H9 (cell line): Measurements from ENCODE around the gene RAB43. TPM values are rescaled to one million over a fixed set of nuclear protein-coding genes. Genes with fewer than 3 reads are reported as not detected.

Experiments
- DNase-seq: peaks from one replicate; pipeline ENCODE4 v3.0.0-alpha.2; 2017
- H2AFZ ChIP-seq: one replicate; pipeline ENCODE4 v1.6.1; 2013; ENCODE audit warnings: mild to moderate bottlenecking, low read length, control low read depth, moderate library complexity
- H2AK5ac ChIP-seq: 2 replicates; pipeline ENCODE4 v1.6.1; 2013; ENCODE audit warnings: low read length, control low read depth, mixed read lengths; ENCODE audit not compliant: insufficient read length
- H2BK120ac ChIP-seq: one replicate; pipeline ENCODE4 v1.6.1; 2013; ENCODE audit warnings: low read depth, mild to moderate bottlenecking, low read length, control low read depth, inconsistent platforms; ENCODE audit not compliant: poor library complexity, severe bottlenecking
- H2BK12ac ChIP-seq: 2 replicates; pipeline ENCODE4 v1.6.1; 2013; ENCODE audit warnings: low read length, control low read depth, mixed read lengths, low read depth; ENCODE audit not compliant: insufficient read length
- H2BK15ac ChIP-seq: 2 replicates; pipeline ENCODE4 v1.6.1; 2013; ENCODE audit warnings: low read depth, low read length, control low read depth
- H2BK20ac ChIP-seq: one replicate; pipeline ENCODE4 v1.6.1; 2013; ENCODE audit warnings: low read depth, mild to moderate bottlenecking, low read length, control low read depth, inconsistent platforms; ENCODE audit not compliant: poor library complexity, severe bottlenecking
- H2BK5ac ChIP-seq: 2 replicates; pipeline ENCODE4 v1.6.1; 2013; ENCODE audit warnings: low read length, control low read depth, mixed read lengths; ENCODE audit not compliant: insufficient read length
- H3K14ac ChIP-seq: 2 replicates; pipeline ENCODE4 v1.6.1; 2013; ENCODE audit warnings: low read length, control low read depth; ENCODE audit not compliant: insufficient read depth
- H3K18ac ChIP-seq: 2 replicates; pipeline ENCODE4 v1.6.1; 2013; ENCODE audit warnings: low read depth, mild to moderate bottlenecking, mixed read lengths, low read length, control low read depth; ENCODE audit not compliant: insufficient read length
- H3K23ac ChIP-seq: 2 replicates; pipeline ENCODE4 v1.6.1; 2013; ENCODE audit warnings: low read length, control low read depth, mixed read lengths, low read depth; ENCODE audit not compliant: insufficient read length
- H3K23me2 ChIP-seq: 2 replicates; pipeline ENCODE4 v1.6.1; 2013; ENCODE audit warnings: low read depth, mild to moderate bottlenecking, mixed read lengths, low read length, control low read depth; ENCODE audit not compliant: insufficient read length, poor library complexity, severe bottlenecking
- H3K27ac ChIP-seq: 2 replicates; pipeline ENCODE4 v1.5.1; 2013; ENCODE audit warnings: low read length, control low read depth, mixed read lengths, low read depth; ENCODE audit not compliant: insufficient read length
- H3K27me3 ChIP-seq: 2 replicates; pipeline ENCODE4 v1.6.1; 2013; ENCODE audit warnings: low read length, control low read depth, inconsistent platforms; ENCODE audit not compliant: insufficient read depth
- H3K4ac ChIP-seq: 2 replicates; pipeline ENCODE4 v1.6.1; 2013; ENCODE audit warnings: low read depth, mild to moderate bottlenecking, control low read depth, inconsistent platforms, low read length, moderate library complexity
- H3K4me1 ChIP-seq: 2 replicates; pipeline ENCODE4 v1.6.1; 2013; ENCODE audit warnings: low read length, control low read depth, inconsistent platforms; ENCODE audit not compliant: insufficient read depth
- H3K4me2 ChIP-seq: 2 replicates; pipeline ENCODE4 v1.6.1; 2013; ENCODE audit warnings: low read length, control low read depth, mixed read lengths; ENCODE audit not compliant: insufficient read length, insufficient read depth
- H3K56ac ChIP-seq: 2 replicates; pipeline ENCODE4 v1.6.1; 2013; ENCODE audit warnings: low read depth, mild to moderate bottlenecking, mixed read lengths, low read length, control low read depth; ENCODE audit not compliant: insufficient read length
- H3K79me1 ChIP-seq: 2 replicates; pipeline ENCODE4 v1.6.1; 2013; ENCODE audit warnings: low read depth, mild to moderate bottlenecking, moderate library complexity, low read length, control low read depth, inconsistent platforms; ENCODE audit not compliant: insufficient read depth, poor library complexity, severe bottlenecking
- H3K79me2 ChIP-seq: 2 replicates; pipeline ENCODE4 v1.6.1; 2013; ENCODE audit warnings: low read length, control low read depth, inconsistent platforms; ENCODE audit not compliant: insufficient read depth
- H3K9ac ChIP-seq: 2 replicates; pipeline ENCODE4 v1.6.1; 2013; ENCODE audit warnings: low read length, control low read depth, mixed read lengths; ENCODE audit not compliant: insufficient read length; ENCODE audit errors: extremely low read depth
- H3K9me3 ChIP-seq: one replicate; pipeline ENCODE4 v1.6.1; 2013; ENCODE audit warnings: low read depth, low read length, inconsistent platforms; ENCODE audit not compliant: control insufficient read depth
- H3T11ph ChIP-seq: one replicate; pipeline ENCODE4 v1.6.1; 2013; ENCODE audit warnings: mild to moderate bottlenecking, low read length, control low read depth, inconsistent platforms
- H4K20me1 ChIP-seq: one replicate; pipeline ENCODE4 v1.6.1; 2013; ENCODE audit not compliant: control insufficient read depth, insufficient read length, insufficient read depth
- H4K5ac ChIP-seq: 2 replicates; pipeline ENCODE4 v1.6.1; 2013; ENCODE audit warnings: low read depth, mild to moderate bottlenecking, mixed read lengths, low read length, control low read depth; ENCODE audit not compliant: insufficient read length
- H4K8ac ChIP-seq: replicated peaks from 2 replicates; pipeline ENCODE4 v1.6.1; 2013; ENCODE audit warnings: low read length, control low read depth, mixed read lengths, low read depth; ENCODE audit not compliant: insufficient read length
- H4K91ac ChIP-seq: 2 replicates; pipeline ENCODE4 v1.6.1; 2013; ENCODE audit warnings: low read depth, mild to moderate bottlenecking, moderate library complexity, mixed read lengths, low read length, control low read depth; ENCODE audit not compliant: insufficient read length
- H3K27ac Mint-ChIP-seq, 3 experiments: 2 replicates in 2 of 3; 3 replicates in 1 of 3; pipeline ENCODE4 v1.8.0; 2020 to 2021; ENCODE audit warnings: mixed read lengths in 3 of 3, mild to moderate bottlenecking in 1 of 3, moderate library complexity in 1 of 3
- H3K27me3 Mint-ChIP-seq: 2 replicates; pipeline ENCODE4 v1.8.0; 2021; ENCODE audit warnings: low read depth, mild to moderate bottlenecking, moderate library complexity, mixed read lengths
- H3K36me3 Mint-ChIP-seq, 3 experiments: 2 replicates in 2 of 3; 3 replicates in 1 of 3; pipeline ENCODE4 v1.8.0; 2020 to 2021; ENCODE audit warnings: low read depth in 3 of 3, mixed read lengths in 3 of 3; ENCODE audit not compliant: insufficient read depth in 1 of 3
- H3K4me1 Mint-ChIP-seq, 2 experiments: 2 replicates each; pipeline ENCODE4 v1.8.0; 2020; ENCODE audit warnings: mixed read lengths in 2 of 2
- H3K4me3 Mint-ChIP-seq, 2 experiments: 2 replicates in 1 of 2; 3 replicates in 1 of 2; pipeline ENCODE4 v1.8.0; 2020 to 2021; ENCODE audit warnings: mild to moderate bottlenecking in 2 of 2, mixed read lengths in 2 of 2, moderate library complexity in 1 of 2
- H3K9me3 Mint-ChIP-seq, 2 experiments: 2 replicates in 1 of 2; 3 replicates in 1 of 2; pipeline ENCODE4 v1.8.0; 2020; ENCODE audit warnings: mild to moderate bottlenecking in 2 of 2, mixed read lengths in 2 of 2, moderate library complexity in 1 of 2
- WGBS: extraction: QIAGEN DNeasy Blood & Tissue Kit; methylation state at CpG from one replicate; pipeline ENCODE4 v1.1.7; 2013; ENCODE audit warnings: missing lambda C conversion rate, low lambda C conversion rate, mixed read lengths; ENCODE audit not compliant: insufficient read length; ENCODE audit errors: extremely low coverage; 5-methylcytosine and 5-hydroxymethylcytosine counted together
- total RNA-seq: library from RNA; stranded (reverse); gene quantifications from 2 replicates; pipeline ENCODE4 v1.2.1, GENCODE V29; 2021
- TF ChIP-seq, protein P1 (sequence below): fragments of 200-600 bp; sonication (generic); conservative IDR thresholded peaks from 3 replicates; pipeline ENCODE4 v1.8.0; 2021; ENCODE audit warnings: antibody characterized with exemption, mild to moderate bottlenecking

The RAB43 gene
- total RNA-seq, 1 experiment from 2014 or later: 13.6 TPM

DNA sequence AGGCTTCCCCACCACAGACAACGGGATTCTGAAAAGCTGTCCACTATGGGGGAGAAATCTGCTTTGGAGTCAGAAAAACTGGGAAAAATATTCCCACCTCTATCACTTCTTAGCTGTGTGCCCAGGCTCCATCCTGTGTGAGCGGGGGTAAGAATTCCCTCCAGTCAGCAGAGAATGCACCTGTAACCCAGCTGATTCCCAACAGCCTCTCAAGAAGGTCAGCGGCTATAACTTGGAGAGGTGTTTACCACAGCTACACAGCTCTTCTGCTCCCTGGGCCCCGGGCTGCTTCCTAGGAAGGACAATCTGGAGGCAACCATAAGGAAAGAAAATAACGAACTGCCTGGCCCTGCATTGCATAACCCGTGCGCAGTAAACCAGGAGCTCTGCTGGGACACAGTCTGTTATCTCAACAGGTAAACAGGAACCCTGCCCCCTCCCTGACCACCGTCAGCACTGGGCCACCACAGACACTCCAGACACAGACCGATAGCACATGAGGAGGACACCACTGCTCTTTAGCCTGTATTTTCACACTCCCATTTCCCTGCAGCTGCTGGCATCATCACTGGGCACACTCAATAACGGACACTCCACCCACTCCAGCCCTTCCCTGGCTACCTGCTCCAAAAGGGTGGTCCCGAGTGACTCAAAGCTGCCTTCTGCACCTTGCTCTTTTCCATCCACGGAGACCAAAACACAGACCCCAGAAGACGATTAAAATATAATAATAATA lies 2.1 kb downstream of the RAB43 start:
- H3K9me3 Mint-ChIP-seq: no peaks in the 10 kb centered on the region
- Histone ChIP-seq H2BK12ac (peak overlapping the region; percentile 58), H4K20me1 (no peaks in the 10 kb centered on the region), H3K27ac (no peak overlapping the region), H4K5ac (no peak overlapping the region), H2AFZ (no peak overlapping the region), H2BK15ac (no peak overlapping the region), H3K23me2 (peaks cover 10% of the 10 kb centered on the region), H3K18ac (no peak overlapping the region), H3K79me1 (no peaks in the 10 kb centered on the region), H3K9me3 (no peaks in the 10 kb centered on the region), H3T11ph (no peak overlapping the region), H3K27me3 (no peaks in the 10 kb centered on the region), H3K4me2 (peak overlapping the region; percentile 84), H2BK120ac (no peak overlapping the region), H3K9ac (peak overlapping the region; percentile 37), H3K14ac (peak overlapping the region; percentile 33; the same call in 1 of the 2 replicates), H3K23ac (no peak overlapping the region), H2AK5ac (no peak overlapping the region), H4K91ac (peak overlapping the region; percentile 77), H2BK20ac (no peak overlapping the region), H2BK5ac (no peak overlapping the region), H4K8ac (no peak overlapping the region), H3K4me1 (peaks cover 7% of the 10 kb centered on the region; the same call in 1 of the 2 replicates), H3K56ac (no peak overlapping the region), H3K79me2 (peaks cover 10% of the 10 kb centered on the region; the same call in 1 of the 2 replicates), H3K4ac (no peak overlapping the region)
- H3K27me3 Mint-ChIP-seq: no peaks in the 10 kb centered on the region; the same call in none of the 2 replicates
- DNase-seq: no peak
- H3K36me3 Mint-ChIP-seq: peaks cover 0 to 4% (median 0%) of the 10 kb centered on the region in 3 experiments; a peak in 4 of 7 replicates
- peaks cover 44 to 51% of the 10 kb centered on the region in 2 experiments for H3K4me1 Mint-ChIP-seq
- H3K4me3 Mint-ChIP-seq: peak overlapping the region; percentile 82 to 91
- H3K27ac Mint-ChIP-seq: peak overlapping the region; percentile 89 to 96 (median 94); a peak in 6 of 7 replicates
- TF ChIP-seq, protein P1, sequence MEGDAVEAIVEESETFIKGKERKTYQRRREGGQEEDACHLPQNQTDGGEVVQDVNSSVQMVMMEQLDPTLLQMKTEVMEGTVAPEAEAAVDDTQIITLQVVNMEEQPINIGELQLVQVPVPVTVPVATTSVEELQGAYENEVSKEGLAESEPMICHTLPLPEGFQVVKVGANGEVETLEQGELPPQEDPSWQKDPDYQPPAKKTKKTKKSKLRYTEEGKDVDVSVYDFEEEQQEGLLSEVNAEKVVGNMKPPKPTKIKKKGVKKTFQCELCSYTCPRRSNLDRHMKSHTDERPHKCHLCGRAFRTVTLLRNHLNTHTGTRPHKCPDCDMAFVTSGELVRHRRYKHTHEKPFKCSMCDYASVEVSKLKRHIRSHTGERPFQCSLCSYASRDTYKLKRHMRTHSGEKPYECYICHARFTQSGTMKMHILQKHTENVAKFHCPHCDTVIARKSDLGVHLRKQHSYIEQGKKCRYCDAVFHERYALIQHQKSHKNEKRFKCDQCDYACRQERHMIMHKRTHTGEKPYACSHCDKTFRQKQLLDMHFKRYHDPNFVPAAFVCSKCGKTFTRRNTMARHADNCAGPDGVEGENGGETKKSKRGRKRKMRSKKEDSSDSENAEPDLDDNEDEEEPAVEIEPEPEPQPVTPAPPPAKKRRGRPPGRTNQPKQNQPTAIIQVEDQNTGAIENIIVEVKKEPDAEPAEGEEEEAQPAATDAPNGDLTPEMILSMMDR: no peak
- WGBS: no CpG with 5 or more reads among the region's 13 CpGs
